ENCODE measurements around the gene ERN1. TPM values are rescaled to one million over a fixed set of nuclear protein-coding genes. Genes with fewer than 3 reads are reported as not detected.
"Not testable (repeated sequence)": the region's sequence is repeated elsewhere in the genome, so short reads cannot be mapped to it uniquely, and the experiment has no call there.

Gene ERN1
- polyA plus RNA-seq, 1 donor (not counting 4 experiments of a cell fraction or from before 2014, with no cell fraction given), result 7.1 TPM

- H2AFZ ChIP-seq (ENCODE audit: control insufficient read depth, low read length), result no peak overlapping the region
- TF ChIP-seq, protein P1, sequence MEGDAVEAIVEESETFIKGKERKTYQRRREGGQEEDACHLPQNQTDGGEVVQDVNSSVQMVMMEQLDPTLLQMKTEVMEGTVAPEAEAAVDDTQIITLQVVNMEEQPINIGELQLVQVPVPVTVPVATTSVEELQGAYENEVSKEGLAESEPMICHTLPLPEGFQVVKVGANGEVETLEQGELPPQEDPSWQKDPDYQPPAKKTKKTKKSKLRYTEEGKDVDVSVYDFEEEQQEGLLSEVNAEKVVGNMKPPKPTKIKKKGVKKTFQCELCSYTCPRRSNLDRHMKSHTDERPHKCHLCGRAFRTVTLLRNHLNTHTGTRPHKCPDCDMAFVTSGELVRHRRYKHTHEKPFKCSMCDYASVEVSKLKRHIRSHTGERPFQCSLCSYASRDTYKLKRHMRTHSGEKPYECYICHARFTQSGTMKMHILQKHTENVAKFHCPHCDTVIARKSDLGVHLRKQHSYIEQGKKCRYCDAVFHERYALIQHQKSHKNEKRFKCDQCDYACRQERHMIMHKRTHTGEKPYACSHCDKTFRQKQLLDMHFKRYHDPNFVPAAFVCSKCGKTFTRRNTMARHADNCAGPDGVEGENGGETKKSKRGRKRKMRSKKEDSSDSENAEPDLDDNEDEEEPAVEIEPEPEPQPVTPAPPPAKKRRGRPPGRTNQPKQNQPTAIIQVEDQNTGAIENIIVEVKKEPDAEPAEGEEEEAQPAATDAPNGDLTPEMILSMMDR (optimal IDR thresholded peaks at IDR 0.05 in 1 of 3, IDR thresholded peaks at IDR 0.05 in 1 of 3, conservative IDR thresholded peaks at IDR 0.05 in 1 of 3; ENCODE audit: extremely low read depth in 1 of 3, insufficient read depth in 2 of 3, low read length in 3 of 3), result no peak
- no peak for TF ChIP-seq EZH2 (IDR thresholded peaks at IDR 0.05; ENCODE audit: low read length)
- dilution Hi-C loops (cut with MboI; ENCODE audit: extremely low pct_ligation_motif_present, low sequenced_read_pairs), result no loop called here
- H3K27ac ChIP-seq (ENCODE audit: control insufficient read depth, insufficient read depth, low read length), result no peak overlapping the region
- no peak for FAIRE-seq
- H3K36me3 ChIP-seq (ENCODE audit: control insufficient read depth in 2 of 2, extremely low read depth in 1 of 2, insufficient read depth in 2 of 2, low read length in 2 of 2), result no peaks in the 10 kb centered on the region
- peaks cover 6% of the 10 kb centered on the region for H3K4me1 ChIP-seq (ENCODE audit: control insufficient read depth, extremely low read depth, insufficient read depth, low read length)
- H3K27me3 ChIP-seq (ENCODE audit: control insufficient read depth, extremely low read depth, insufficient read depth, low read length), result no peaks in the 10 kb centered on the region
- no peaks in the 10 kb centered on the region for H3K79me2 ChIP-seq (ENCODE audit: control insufficient read depth, insufficient read depth, low read length)
- H4K20me1 ChIP-seq (ENCODE audit: control insufficient read depth, extremely low read depth, insufficient read depth, low read length), result no peaks in the 10 kb centered on the region
- DNase-seq (ENCODE audit: low read depth, low spot score), result no peak
- no peaks in the 10 kb centered on the region for H3K9me1 ChIP-seq (ENCODE audit: control insufficient read depth, extremely low read depth, insufficient read depth, low read length)
- H3K4me3 ChIP-seq (ENCODE audit: control insufficient read depth in 2 of 3, extremely low read depth in 1 of 3, insufficient read depth in 2 of 3, low read depth in 1 of 3, low read length in 3 of 3), result no peak overlapping the region
- H3K9me3 ChIP-seq (ENCODE audit: control insufficient read depth, low read depth, low read length), result no peaks in the 10 kb centered on the region
- H3K9ac ChIP-seq (ENCODE audit: control insufficient read depth, extremely low read depth, insufficient read depth, low read length), result no peak overlapping the region
- H3K4me2 ChIP-seq (ENCODE audit: control insufficient read depth, extremely low read depth, insufficient read depth, low read depth, low read length), result no peak overlapping the region
Measured at GRCh38 chr17:64022611-64023063, 107.3 kb downstream of the ERN1 start.

- dilution Hi-C loops (cut with MboI; ENCODE audit: extremely low pct_ligation_motif_present, low sequenced_read_pairs), result no loop called here
- no peak for FAIRE-seq
- Histone ChIP-seq H2AFZ (ENCODE audit: control insufficient read depth, low read length) (no peak within 1 kb of the TSS), H3K27me3 (ENCODE audit: control insufficient read depth, extremely low read depth, insufficient read depth, low read length) (no peaks in the 10 kb centered on the region), H3K4me2 (ENCODE audit: control insufficient read depth, extremely low read depth, insufficient read depth, low read depth, low read length) (no peak within 1 kb of the TSS), H4K20me1 (ENCODE audit: control insufficient read depth, extremely low read depth, insufficient read depth, low read length) (no peaks in the 10 kb centered on the region), H3K9me1 (ENCODE audit: control insufficient read depth, extremely low read depth, insufficient read depth, low read length) (no peaks in the 10 kb centered on the region), H3K4me1 (ENCODE audit: control insufficient read depth, extremely low read depth, insufficient read depth, low read length) (no peaks in the 10 kb centered on the region), H3K79me2 (ENCODE audit: control insufficient read depth, insufficient read depth, low read length) (no peaks in the 10 kb centered on the region), H3K27ac (ENCODE audit: control insufficient read depth, insufficient read depth, low read length) (no peak within 1 kb of the TSS), H3K36me3 (ENCODE audit: control insufficient read depth in 2 of 2, extremely low read depth in 1 of 2, insufficient read depth in 2 of 2, low read length in 2 of 2) (no peaks in the 10 kb centered on the region), H3K9me3 (ENCODE audit: control insufficient read depth, low read depth, low read length) (no peaks in the 10 kb centered on the region), H3K9ac (ENCODE audit: control insufficient read depth, extremely low read depth, insufficient read depth, low read length) (no peak within 1 kb of the TSS), H3K4me3 (ENCODE audit: control insufficient read depth in 2 of 3, extremely low read depth in 1 of 3, insufficient read depth in 2 of 3, low read depth in 1 of 3, low read length in 3 of 3) (no peak within 1 kb of the TSS)
- TF ChIP-seq, protein P1 (optimal IDR thresholded peaks at IDR 0.05 in 1 of 3, IDR thresholded peaks at IDR 0.05 in 1 of 3, conservative IDR thresholded peaks at IDR 0.05 in 1 of 3; ENCODE audit: extremely low read depth in 1 of 3, insufficient read depth in 2 of 3, low read length in 3 of 3), result no peak
- TF ChIP-seq EZH2 (IDR thresholded peaks at IDR 0.05; ENCODE audit: low read length), result no peak
- DNase-seq (ENCODE audit: low read depth, low spot score), result no peak
Measured at GRCh38 chr17:64020056-64020766, 109.7 kb downstream of the ERN1 start, which contains the start of gene ICAM2. TSS of gene ICAM2 (minus strand) at chr17:64020633. CDS start at chr17:64006691, 13,942 bp downstream.

GRCh38 chr17:64019551-64019961, 110.4 kb downstream of the ERN1 start:
- H3K4me1 ChIP-seq (ENCODE audit: control insufficient read depth, extremely low read depth, insufficient read depth, low read length); DNase-seq (ENCODE audit: low read depth, low spot score); H3K27me3 ChIP-seq (ENCODE audit: control insufficient read depth, extremely low read depth, insufficient read depth, low read length); H3K36me3 ChIP-seq (ENCODE audit: control insufficient read depth in 2 of 2, extremely low read depth in 1 of 2, insufficient read depth in 2 of 2, low read length in 2 of 2); FAIRE-seq; H4K20me1 ChIP-seq (ENCODE audit: control insufficient read depth, extremely low read depth, insufficient read depth, low read length); H3K4me3 ChIP-seq (ENCODE audit: control insufficient read depth in 2 of 3, extremely low read depth in 1 of 3, insufficient read depth in 2 of 3, low read depth in 1 of 3, low read length in 3 of 3); dilution Hi-C loops (cut with MboI; ENCODE audit: extremely low pct_ligation_motif_present, low sequenced_read_pairs); H3K79me2 ChIP-seq (ENCODE audit: control insufficient read depth, insufficient read depth, low read length); H3K4me2 ChIP-seq (ENCODE audit: control insufficient read depth, extremely low read depth, insufficient read depth, low read depth, low read length); H3K9ac ChIP-seq (ENCODE audit: control insufficient read depth, extremely low read depth, insufficient read depth, low read length); H2AFZ ChIP-seq (ENCODE audit: control insufficient read depth, low read length); H3K9me1 ChIP-seq (ENCODE audit: control insufficient read depth, extremely low read depth, insufficient read depth, low read length); H3K27ac ChIP-seq (ENCODE audit: control insufficient read depth, insufficient read depth, low read length); H3K9me3 ChIP-seq (ENCODE audit: control insufficient read depth, low read depth, low read length): not testable (repeated sequence)
